GM12801 (cell line): ENCODE measurements around the gene TSPAN5.

Experiments
- TF ChIP-seq, protein P1 (sequence below): IDR thresholded peaks from one replicate; pipeline ENCODE4 v1.5.1; 2011; ENCODE audit warnings: control low read depth; ENCODE audit not compliant: insufficient read length; ENCODE audit errors: extremely low read depth

TSPAN5 gene

DNA sequence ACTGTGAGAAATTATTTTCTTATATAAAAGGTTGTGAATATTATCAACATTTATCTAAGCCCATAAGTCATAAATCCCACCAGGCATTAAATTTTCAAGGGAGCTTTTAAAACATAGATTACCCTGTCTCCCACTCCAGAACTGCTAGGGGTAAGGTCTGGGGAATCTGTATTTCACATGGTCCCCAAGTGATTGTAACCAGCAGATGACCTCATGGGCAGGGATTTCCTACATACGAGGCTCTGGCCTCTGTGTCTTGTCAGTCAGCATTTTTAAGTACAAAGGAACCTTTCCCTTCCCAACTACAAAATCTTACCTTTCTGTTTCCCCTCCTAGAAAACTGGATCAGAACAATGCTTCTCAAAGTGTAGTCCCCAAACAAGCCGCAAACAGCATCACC, 188.6 kb downstream of the TSPAN5 start:
- TF ChIP-seq, protein P1, sequence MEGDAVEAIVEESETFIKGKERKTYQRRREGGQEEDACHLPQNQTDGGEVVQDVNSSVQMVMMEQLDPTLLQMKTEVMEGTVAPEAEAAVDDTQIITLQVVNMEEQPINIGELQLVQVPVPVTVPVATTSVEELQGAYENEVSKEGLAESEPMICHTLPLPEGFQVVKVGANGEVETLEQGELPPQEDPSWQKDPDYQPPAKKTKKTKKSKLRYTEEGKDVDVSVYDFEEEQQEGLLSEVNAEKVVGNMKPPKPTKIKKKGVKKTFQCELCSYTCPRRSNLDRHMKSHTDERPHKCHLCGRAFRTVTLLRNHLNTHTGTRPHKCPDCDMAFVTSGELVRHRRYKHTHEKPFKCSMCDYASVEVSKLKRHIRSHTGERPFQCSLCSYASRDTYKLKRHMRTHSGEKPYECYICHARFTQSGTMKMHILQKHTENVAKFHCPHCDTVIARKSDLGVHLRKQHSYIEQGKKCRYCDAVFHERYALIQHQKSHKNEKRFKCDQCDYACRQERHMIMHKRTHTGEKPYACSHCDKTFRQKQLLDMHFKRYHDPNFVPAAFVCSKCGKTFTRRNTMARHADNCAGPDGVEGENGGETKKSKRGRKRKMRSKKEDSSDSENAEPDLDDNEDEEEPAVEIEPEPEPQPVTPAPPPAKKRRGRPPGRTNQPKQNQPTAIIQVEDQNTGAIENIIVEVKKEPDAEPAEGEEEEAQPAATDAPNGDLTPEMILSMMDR: no peak

DNA sequence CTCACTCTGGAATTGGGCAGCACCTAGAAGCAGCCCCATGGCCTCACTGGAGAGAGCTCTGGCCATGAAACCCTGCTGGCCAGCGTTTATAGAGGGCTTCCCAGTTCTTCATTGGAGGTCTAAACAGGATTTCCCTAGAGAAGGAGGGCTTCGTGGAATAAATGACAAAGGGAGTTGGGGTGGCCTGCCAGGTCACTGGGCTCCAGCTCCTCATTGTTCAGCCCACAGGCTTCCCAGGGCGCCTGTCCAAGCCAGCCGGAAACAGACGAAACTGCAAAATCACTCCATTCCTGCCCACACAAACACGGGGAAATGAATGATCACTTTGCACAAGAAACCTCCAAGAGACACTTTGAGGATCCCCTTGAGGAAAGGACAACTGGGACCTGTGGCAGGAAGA, 189.7 kb downstream of the TSPAN5 start:
- TF ChIP-seq, protein P1: no peak

DNA sequence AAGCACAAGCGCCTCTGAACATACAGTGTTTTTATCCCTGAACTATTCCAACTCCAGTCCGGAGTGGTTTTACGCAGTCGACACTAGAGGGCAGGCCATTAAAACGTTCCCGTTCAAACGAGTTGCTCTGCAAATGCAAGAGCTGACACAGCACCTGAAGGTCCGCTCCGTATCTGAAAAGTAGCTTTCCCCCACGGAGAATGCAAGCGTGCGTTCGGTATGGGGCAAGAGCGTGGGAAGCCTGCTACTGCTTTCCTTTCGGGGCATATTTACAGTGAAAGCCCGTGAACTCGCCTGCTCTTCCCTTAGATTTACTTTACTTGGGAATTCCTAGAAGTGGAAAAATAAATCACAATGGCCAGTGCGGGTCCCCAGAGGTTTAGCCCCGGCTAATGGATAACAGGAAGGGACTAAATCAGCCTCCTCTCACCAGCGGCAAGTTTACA, 190.8 kb downstream of the TSPAN5 start:
- TF ChIP-seq, protein P1: no peak

DNA sequence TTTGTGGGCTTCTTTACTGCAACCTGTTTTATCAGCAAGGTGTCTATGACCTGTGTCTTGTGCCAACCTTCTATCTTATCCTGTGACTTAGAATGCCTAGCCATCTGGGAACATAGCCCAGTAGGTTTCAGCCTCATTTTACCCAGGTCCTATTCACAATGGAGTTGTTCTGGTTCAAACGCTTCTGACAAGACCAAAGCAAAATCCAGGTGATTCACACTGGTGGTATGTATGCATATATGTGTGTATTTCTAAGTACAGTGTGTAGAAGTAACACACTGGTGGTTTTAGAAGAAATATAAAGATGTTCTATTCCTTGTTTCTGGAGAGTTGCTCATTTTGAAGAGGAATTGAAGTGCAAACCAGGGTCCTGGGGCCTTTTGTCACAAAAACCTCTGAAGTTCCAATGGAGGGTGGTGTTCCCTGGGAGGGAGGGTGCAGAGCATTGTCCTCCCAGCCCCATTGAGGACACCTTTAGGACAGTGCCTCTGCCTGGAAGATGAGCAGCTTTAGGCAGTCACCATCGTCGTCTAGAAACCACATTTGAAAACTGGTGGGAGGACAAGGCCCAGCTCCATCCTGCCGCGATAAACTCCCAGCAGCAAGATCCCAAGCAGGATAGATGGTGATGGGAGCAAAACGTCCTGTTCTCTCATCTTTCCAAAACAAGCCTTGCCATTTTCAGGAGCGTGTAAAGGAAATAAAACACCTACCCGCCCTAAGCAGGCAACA, 191.4 kb downstream of the TSPAN5 start:
- TF ChIP-seq, protein P1: no peak

DNA sequence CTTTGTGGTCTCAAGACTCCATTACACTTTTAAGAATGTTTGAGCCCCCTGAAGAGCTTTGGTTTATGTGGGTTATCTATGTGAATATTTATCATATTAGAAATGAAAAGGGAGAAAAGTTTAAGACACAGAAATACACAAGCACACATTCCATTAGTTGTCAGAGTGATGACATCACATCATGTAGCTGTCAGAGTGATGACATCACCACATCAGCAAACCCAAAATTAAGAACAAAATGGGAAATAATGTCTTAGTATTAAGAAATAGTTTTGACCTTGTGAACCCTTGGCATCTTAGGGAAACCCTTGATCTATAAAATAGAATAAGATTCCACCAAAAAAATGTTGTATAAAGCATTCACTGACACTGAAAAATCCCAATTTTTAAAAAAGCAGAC, 195.9 kb downstream of the TSPAN5 start:
- TF ChIP-seq, protein P1: no peak

DNA sequence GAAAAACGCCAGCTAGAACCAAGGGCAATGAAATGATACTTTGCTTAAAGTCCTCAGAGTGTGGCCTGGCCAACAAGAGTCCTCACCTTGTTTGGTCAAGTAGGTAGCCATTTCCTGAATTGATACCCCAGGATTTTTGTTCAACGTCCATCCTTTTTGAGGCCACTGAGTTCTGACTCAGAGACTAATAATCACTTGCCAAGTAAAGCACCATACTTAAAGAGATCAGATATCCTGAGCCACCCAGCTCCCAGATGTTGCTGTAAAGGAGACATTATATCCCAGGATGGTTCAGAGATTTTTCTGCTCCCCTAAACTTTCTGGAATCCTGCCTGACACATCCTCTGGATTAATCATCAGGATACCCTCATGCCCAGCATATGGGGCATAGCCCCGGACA, 206.3 kb downstream of the TSPAN5 start:
- TF ChIP-seq, protein P1: no peak

DNA sequence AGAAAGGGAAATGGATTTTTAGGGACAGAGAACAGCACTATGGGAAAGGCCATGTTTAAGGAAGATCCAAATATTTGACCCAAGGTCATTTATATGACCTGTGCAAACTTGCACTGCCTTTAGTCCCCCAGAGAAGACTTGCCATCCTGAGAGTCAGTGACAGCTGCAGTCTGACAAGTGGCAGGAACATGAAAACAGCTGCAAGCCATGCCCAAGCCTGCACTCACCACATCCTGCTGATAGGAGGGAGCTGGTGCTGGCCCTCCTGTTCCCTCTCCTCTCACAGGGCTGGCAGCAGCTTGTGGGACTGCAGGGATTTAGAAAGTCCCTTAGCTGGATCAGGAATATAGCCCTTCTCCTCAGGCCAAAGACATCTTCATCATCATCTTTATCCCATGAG, 209.5 kb downstream of the TSPAN5 start:
- TF ChIP-seq, protein P1: no peak

DNA sequence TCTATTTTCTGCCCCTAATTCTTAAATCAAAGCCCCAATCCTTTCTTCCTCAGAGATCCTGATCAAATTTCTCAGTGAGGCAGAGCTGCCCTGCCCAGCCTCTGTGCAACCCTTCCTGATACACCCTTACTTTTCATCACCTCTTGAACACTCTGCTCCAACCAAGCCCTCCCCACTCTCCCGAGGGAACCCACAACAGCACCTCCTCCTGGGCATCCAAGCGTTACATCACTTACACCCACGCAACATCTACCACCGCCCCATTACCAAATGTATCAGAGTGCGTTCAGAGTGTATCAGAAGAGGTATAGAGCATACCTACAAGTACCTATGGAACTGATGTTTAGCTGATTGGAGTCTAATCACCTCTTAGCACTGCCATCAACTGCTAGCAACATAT, 210.8 kb downstream of the TSPAN5 start:
- TF ChIP-seq, protein P1: no peak
